ENCODE data around the gene MCTP2. TPM values are rescaled to one million over a fixed set of nuclear protein-coding genes. Genes with fewer than 3 reads are reported as not detected.

Gene MCTP2
- total RNA-seq, 1 experiment from 2014 or later = 1.3 TPM

DNA sequence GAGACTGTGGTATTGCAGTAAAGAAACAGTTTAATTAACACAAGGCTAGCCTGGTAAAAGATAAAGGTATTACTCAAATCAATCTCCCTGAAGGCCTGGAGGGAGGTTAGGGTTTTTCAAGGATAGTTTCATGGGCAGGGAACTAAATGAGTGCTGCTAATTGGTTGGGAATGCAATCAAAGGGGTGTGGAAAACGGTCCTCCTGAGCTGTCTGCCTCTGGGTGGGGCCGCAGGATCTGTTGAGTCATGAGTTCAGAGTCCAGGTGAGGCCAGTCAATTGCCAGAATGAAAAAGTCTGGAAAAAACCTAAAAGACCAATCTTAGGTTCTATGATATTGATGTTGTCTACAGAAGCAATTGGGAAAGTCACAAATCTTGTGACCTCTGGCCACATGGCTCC is 293.2 kb downstream of the MCTP2 start:
- Mint-ChIP-seq H3K4me3 (no peak overlapping the region), H3K27me3 (ENCODE audit: low read depth) (no peaks in the 10 kb centered on the region), H3K4me1 (peaks cover 17% of the 10 kb centered on the region in 2 experiments), H3K27ac (no peak overlapping the region), H3K9me3 (no peaks in the 10 kb centered on the region), H3K36me3 (ENCODE audit: insufficient read depth in 1 of 3, low read depth in 3 of 3) (no peaks in the 10 kb centered on the region)
- H3K79me1 ChIP-seq (ENCODE audit: insufficient read depth, low read depth, low read length, poor library complexity, severe bottlenecking) = no peaks in the 10 kb centered on the region
- no peaks in the 10 kb centered on the region for H3K23me2 ChIP-seq (ENCODE audit: insufficient read length, low read depth, low read length, poor library complexity, severe bottlenecking)
- no peak for DNase-seq
- no peak overlapping the region for H4K5ac ChIP-seq (ENCODE audit: insufficient read length, low read depth, low read length)
- no CpG with 5 or more reads among the region's 2 CpGs for WGBS (ENCODE audit: extremely low coverage, insufficient read length, low lambda C conversion rate)
- H3K27ac ChIP-seq (ENCODE audit: insufficient read length, low read depth, low read length) = no peak overlapping the region
- H3K4me1 ChIP-seq (ENCODE audit: insufficient read depth, low read length) = no peaks in the 10 kb centered on the region; the same call in 1 of the 2 replicates
- H3K79me2 ChIP-seq (ENCODE audit: insufficient read depth, low read length) = no peaks in the 10 kb centered on the region
- H3K4me2 ChIP-seq (ENCODE audit: insufficient read depth, insufficient read length, low read length) = no peak overlapping the region
- H4K20me1 ChIP-seq (ENCODE audit: control insufficient read depth, insufficient read depth, insufficient read length) = no peaks in the 10 kb centered on the region
- no peak overlapping the region for H2AFZ ChIP-seq (ENCODE audit: low read length)
- H3T11ph ChIP-seq (ENCODE audit: low read length) = no peak overlapping the region
- H2BK120ac ChIP-seq (ENCODE audit: low read depth, low read length, poor library complexity, severe bottlenecking) = no peak overlapping the region
- no peak overlapping the region for H3K23ac ChIP-seq (ENCODE audit: insufficient read length, low read depth, low read length)
- no peak overlapping the region for H4K8ac ChIP-seq (replicated peaks; ENCODE audit: insufficient read length, low read depth, low read length)
- H3K56ac ChIP-seq (ENCODE audit: insufficient read length, low read depth, low read length) = no peak overlapping the region
- no peak for TF ChIP-seq CTCF (conservative IDR thresholded peaks at IDR 0.05)
- no peak overlapping the region for H3K14ac ChIP-seq (ENCODE audit: insufficient read depth, low read length)
- no peaks in the 10 kb centered on the region for H3K27me3 ChIP-seq (ENCODE audit: insufficient read depth, low read length)
- no peak overlapping the region for H3K18ac ChIP-seq (ENCODE audit: insufficient read length, low read depth, low read length)
- H2BK15ac ChIP-seq (ENCODE audit: low read depth, low read length) = no peak overlapping the region
- H3K9ac ChIP-seq (ENCODE audit: extremely low read depth, insufficient read length, low read length) = no peak overlapping the region
- H3K4ac ChIP-seq (ENCODE audit: low read depth, low read length) = no peak overlapping the region
- no peak overlapping the region for H2BK12ac ChIP-seq (ENCODE audit: insufficient read length, low read depth, low read length)
- no peaks in the 10 kb centered on the region for H3K9me3 ChIP-seq (ENCODE audit: control insufficient read depth, low read depth, low read length)
- H4K91ac ChIP-seq (ENCODE audit: insufficient read length, low read depth, low read length) = no peak overlapping the region
- no peak overlapping the region for H2BK5ac ChIP-seq (ENCODE audit: insufficient read length, low read length)
- H2BK20ac ChIP-seq (ENCODE audit: low read depth, low read length, poor library complexity, severe bottlenecking) = no peak overlapping the region
- no peak overlapping the region for H2AK5ac ChIP-seq (ENCODE audit: insufficient read length, low read length)

Data from H9 (cell line).